SIG-M5 treated with dmso at 0.1 percent for 504 hours (cell line): ENCODE data around the gene MAIP1.

Source experiments
- DNase-seq: peaks from one replicate; lab custom pipeline; 2025; ENCODE audit not compliant: unreplicated experiment; lab: John Stamatoyannopoulos, UW

MAIP1 gene

GRCh38 chr2:199946836-199947235, 8.5 kb upstream of the MAIP1 start:
- DNase-seq = no peak

GRCh38 chr2:199950396-199950795, 5.0 kb upstream of the MAIP1 start:
- no peak for DNase-seq

GRCh38 chr2:199951023-199951422, 4.4 kb upstream of the MAIP1 start:
- DNase-seq = no peak

- peak; percentile 77 for DNase-seq
Measured at GRCh38 chr2:199955007-199955338, 409 bp upstream of the MAIP1 start.

DNA sequence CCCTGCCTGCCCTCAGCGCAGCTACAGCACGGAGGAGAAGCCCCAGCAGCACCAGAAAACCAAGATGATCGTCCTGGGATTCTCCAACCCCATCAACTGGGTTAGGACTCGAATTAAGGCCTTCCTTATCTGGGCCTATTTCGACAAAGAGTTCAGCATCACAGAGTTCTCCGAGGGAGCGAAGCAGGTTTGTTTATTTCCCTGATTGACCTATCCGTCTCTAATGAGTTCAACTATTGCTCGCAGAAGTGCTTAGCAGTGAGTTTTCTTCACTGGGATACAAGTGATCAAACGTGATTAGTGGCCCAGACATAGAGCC, 639 bp downstream of the MAIP1 start:
- no peak for DNase-seq

DNA sequence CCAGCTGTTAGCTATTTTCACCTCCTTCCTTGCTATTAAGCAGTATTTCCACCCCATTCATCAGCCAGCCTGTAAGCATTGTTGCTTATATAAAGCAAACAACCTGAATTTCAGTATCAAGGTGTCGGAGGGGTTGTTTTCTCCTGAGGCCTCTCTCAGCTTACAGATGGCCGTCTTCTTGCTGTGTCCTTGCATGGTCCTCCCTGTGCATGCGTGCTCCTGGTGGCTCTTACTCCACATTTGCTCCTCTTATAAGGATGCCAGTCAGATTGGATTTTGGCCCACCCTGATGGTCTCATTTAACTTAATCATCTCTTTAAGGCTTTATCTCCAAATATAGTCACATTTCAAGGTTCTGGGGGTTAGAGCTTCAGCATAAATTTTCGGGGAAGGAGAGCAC, 2.6 kb downstream of the MAIP1 start:
- DNase-seq = no peak

DNA sequence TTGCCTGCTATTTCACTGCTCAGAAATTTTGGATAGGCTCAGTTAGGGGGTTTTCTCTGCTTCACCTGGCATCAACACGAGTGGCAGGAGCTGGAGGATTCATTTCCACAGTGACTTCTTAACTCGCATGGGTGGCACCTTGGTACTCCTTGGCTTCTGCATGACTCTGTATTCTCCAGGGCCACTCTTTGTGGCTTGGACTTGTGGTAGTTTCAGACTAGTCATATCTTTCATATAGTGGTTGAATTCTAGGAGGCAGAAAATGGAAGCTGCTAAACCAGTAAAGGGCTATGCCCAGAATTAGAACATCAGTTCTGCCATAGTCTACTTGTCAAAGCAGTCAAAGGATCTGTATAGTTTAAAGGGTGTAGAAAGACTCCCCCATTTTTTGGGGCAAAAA, 6.8 kb downstream of the MAIP1 start:
- no peak for DNase-seq

- DNase-seq = no peak
Measured at GRCh38 chr2:199966405-199966804, 11.0 kb downstream of the MAIP1 start.

GRCh38 chr2:199966976-199967375, 11.6 kb downstream of the MAIP1 start:
- DNase-seq = no peak

DNA sequence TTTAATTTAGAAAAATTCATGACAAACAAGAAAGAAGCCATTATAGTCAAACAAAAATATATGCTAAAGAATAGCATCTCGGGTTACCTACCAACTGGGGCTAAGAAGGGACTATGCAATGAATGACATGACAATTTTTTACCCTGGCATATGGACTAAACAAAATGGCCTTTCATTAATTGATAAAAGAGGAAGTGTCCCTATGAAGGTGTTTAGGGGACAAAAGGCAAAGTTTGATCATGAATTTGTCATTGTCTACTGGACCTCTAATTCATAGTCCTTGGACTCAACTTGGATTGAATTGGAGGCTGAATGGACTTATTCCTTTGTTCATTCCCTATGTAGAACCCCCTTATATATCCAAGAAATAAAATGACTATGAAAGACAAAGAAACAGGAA, 12.7 kb downstream of the MAIP1 start:
- DNase-seq = no peak

DNA sequence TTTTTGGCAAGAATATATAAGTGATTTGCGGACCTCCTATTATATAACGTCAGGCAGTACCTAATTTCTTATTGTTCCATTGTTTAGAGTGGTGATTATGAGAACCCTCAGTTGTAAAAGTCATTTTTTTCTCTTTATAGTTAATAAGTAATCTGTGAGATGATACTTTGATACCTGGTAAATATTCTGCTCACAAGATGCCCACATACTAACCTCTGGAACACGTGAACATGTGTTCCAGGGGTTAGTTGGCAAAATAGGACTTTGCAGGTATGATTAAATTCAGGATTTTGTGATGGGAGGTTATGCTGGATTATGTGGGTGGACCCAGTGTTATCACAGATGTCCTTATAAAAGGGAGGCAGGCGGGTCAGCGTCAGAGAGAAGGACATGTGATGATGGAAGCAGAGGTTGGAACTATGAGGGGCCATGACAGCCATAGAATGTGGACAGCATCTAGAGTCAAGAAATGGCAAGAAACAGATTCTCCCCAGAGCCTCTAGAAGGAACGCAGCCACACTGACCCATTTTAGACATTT, 16.8 kb downstream of the MAIP1 start:
- no peak for DNase-seq

- DNase-seq = peak; percentile 66
Measured at GRCh38 chr2:199973703-199974102, 18.3 kb downstream of the MAIP1 start.

- DNase-seq = no peak
Measured at GRCh38 chr2:199975273-199975895, 20.0 kb downstream of the MAIP1 start.

- DNase-seq = peak; percentile 48
Measured at GRCh38 chr2:199977984-199978415, 22.6 kb downstream of the MAIP1 start.

DNA sequence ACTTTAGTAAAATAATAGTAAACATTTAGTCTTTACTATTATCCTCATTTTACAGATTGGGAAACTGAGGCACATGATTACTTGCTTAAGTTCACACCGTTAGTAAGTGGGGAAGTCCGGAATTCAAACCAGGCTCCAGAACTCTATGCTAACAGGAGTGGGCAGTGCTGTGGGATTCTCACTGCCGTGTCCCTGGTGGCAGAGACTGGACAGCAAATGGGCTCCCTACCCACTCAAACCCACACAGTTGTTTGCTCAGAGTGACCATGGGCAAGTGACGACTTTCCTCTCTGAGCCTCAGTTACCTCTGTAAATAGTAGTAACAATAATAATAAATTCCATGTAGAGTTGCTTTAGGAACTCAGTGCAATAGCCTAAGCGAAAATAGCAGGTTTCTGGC, 24.0 kb downstream of the MAIP1 start:
- no peak for DNase-seq

DNA sequence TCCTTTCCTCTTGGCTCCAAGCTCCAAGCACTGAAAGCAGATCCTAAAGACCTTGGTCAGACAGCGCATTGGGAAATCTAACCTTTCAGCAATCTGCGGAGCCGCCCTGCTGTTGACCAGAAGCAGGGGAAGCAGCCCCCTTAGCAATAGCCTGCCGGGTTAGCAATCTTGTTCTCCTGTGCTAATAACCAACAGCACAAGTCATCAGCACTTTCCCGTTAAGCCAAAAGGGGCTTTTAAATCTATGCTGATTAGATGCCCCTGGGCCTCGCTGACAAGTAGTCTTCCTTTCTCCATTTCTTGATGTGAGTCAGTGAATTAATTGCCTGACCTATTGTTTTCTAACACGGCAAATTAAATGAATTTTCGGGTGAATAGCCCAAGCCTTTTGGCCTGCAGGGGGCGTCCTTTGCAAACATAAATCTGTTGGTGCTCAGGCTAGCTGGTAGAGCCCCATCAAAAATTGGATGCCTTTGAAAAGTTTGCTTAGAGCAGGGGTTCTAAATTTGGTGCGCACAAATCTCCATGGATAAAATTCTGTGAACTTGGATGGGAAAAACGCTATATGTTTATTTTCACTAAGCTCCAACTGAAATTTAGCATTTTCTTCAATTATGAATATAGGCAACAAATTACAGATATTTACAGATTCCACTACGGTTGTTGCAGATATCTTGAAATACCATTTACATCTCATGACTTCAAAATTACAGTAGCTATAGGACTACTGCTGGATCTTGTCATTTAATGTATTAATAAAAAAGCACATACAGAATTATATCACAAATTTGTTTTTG, 24.6 kb downstream of the MAIP1 start:
- peak; percentile 45 for DNase-seq

DNA sequence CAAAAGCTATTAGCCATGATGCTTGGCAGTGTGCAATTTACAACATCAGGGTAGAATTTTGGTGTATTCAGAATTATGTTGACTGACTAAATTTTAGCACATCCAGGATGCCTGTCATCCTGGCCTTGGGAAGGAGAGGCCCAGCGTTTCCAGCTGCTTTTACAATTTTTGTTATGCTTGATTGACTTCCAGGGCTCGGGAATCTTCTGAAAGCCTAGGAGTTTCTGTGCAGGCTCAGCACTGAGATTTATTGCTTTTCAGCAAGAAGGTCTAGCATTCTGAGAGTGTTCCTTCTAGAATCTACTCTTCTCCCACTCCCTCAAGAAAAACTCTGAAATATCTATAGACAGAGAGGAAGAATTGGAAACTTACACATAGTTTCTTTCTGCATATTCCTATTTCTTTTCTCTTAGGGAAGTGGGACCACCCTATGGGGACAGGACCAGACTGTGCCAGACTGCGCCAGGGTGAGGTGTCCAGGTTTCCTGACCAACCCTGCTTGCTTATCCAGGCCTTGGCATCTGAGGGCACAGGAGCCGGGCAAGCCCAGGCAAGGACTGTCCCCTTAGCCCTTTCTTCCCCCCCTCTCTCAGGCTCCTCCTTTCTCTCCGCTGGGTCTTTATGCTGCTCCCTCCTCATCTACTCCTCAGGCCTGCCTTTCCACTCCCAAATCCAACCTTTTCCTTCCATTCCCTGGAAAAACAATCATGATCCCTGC, 26.9 kb downstream of the MAIP1 start:
- DNase-seq = no peak

DNA sequence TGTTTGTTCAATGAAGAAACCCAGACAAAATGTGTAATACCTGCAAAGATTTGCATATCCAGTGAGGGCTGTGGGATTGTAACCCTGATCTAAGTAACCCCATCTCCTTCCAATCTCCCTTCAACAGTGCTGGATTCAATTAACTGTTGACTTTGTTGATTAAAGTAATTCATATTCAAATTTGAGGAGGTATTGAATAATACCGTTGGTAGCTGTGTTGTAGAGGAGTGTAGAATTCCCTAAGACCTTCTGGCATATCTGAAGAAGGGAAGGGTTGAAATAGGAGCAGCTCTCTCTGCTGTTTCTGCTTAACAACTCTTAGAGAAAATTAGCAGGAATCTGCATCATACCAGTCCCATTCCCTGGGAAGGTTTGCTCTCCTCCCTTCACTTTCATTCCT, 28.2 kb downstream of the MAIP1 start:
- no peak for DNase-seq

DNA sequence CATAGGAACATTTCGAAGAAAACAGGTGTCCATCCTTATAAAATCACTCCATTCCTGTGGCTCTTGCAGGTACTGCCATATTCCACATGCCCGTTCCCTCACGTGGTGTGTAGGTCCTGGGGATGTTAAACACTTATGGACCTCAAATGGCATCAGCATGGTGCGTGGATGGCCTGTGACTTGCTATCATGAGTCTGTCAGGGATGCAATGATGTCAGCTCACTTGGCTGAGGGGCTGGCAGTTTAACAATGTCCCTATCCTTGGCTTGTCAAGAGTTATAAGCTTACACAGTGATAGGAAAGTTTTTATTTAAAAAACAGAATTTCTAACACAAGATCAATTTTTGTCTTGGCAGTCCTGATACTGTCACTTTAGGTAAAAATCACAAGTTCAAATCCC, 28.8 kb downstream of the MAIP1 start:
- no peak for DNase-seq

- DNase-seq = no peak
Measured at GRCh38 chr2:199984755-199985154, 29.4 kb downstream of the MAIP1 start.

DNA sequence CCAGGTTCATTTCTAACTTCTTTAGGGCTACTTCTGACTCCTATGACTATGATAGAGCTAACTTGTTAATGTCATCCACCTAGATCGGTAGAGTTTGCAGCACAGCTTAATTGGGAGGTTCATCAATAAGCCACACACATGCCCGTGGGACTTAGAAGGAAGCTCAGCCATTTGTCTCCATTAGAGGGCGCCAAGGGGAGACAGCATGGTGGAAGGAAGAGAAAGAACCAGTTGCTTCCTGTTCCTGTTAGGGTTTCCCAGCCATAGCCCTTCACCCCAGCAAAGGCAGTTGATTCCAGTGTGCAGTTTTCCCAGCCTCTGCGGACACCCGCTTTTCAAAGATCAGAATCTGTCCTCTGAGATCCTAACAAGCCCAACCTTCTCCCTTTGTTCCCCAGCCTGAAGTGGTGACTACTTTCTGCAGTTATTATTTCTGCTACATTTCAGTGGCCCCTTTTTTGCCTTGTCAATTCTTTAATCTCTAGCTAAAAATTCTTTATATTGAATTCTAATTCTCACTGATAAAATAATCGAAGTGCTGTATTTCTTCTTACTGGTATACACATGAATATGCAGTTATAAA, 30.3 kb downstream of the MAIP1 start:
- DNase-seq = peak; percentile 70

DNA sequence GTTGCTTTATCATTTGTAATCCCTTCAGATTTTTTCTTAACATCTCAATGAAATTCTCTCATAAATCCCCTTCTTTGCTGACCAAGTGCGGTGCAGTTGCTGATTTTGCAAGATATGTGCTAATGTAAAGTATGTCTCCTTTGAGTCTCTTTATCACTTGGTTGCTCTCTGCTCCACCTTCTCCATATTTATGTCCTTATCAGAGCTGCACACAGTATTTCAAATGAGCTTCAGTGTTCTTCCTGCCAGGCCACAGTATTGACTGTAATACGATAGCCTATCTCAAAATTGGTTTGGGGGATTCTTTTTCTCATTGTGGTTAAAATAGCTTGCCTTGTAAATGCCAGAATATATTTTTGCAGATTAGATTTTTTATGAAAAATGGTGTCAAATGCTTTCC, 32.2 kb downstream of the MAIP1 start:
- DNase-seq = no peak
